Subcutaneous adipose tissue (tissue), 4 donors: ENCODE results near the gene ZRANB3. TPM values are rescaled to one million over a fixed set of nuclear protein-coding genes. Genes with fewer than 3 reads are reported as not detected.

Experiments used
- CTCF ChIP-seq: fragments of 450-650 bp; IDR thresholded peaks from one replicate; pipeline ENCODE4 v1.5.1; 2016; ENCODE audit warnings: low read depth, mild to moderate bottlenecking, control low read depth, antibody characterized with exemption, moderate library complexity
- total RNA-seq, 4 donors: library from RNA; depleted of rRNA; stranded (reverse); fragments of >200 nt; gene quantifications; one replicate each; pipeline ENCODE4 v1.1.0, GENCODE V29; 2016

ZRANB3 gene
- total RNA-seq, 4 donors from 2014 or later = 2.2 to 7.0 (median 2.6) TPM

GRCh38 chr2:135317375-135317774 lies 213.6 kb downstream of the ZRANB3 start:
- no peak for TF ChIP-seq CTCF

- no peak for TF ChIP-seq CTCF
Measured at GRCh38 chr2:135311962-135312361, 219.1 kb downstream of the ZRANB3 start.

GRCh38 chr2:135311268-135311667 lies 219.8 kb downstream of the ZRANB3 start:
- TF ChIP-seq CTCF = no peak

GRCh38 chr2:135304694-135305093 lies 226.3 kb downstream of the ZRANB3 start:
- no peak for TF ChIP-seq CTCF

GRCh38 chr2:135299658-135300244 lies 231.3 kb downstream of the ZRANB3 start:
- TF ChIP-seq CTCF = no peak

GRCh38 chr2:135299165-135299564 lies 231.9 kb downstream of the ZRANB3 start:
- TF ChIP-seq CTCF = no peak

GRCh38 chr2:135285391-135285790 lies 245.6 kb downstream of the ZRANB3 start:
- TF ChIP-seq CTCF = no peak
